ENCODE measurements around the gene ZDHHC5.

ZDHHC5 gene

DNA sequence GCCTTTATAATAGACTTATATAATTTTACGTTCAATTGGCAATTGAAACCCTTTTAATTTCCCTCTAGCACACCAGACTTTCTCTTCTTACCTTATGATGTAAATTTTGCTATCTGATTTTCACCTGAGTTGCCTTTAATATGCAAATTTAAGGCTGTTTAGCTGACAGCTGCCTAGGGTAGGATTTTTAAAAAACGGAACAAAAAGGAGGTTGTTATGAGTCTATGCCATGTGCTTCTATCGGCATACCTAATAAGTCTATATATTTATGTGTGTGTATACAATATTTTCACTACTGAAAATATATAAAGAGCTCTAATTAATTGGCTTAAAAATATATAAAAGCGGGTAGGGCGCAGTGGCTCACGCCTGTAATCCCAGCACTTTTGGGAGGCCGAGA is 61.6 kb downstream of the ZDHHC5 start:
- DNase-seq (ENCODE audit: low spot score), result no peak

DNA sequence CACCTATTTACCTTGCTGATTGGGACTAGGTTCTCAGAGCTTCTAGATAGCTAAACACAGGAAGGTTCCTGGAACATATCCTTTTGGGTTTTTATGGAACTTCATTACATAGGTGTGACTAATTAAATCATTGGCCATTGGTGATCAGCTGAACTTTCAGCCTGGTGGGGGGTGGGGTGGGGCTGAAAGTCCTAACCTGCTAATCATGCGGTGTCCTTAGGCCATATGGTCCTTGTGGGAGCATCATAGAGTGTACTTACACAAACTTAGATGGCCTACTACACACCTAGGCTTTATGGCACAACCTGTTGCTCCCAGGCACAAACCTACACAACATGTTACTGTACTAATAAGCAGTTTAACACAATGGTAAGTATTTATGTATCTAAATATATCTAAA is 64.7 kb downstream of the ZDHHC5 start:
- no peak for DNase-seq (ENCODE audit: low spot score)

DNA sequence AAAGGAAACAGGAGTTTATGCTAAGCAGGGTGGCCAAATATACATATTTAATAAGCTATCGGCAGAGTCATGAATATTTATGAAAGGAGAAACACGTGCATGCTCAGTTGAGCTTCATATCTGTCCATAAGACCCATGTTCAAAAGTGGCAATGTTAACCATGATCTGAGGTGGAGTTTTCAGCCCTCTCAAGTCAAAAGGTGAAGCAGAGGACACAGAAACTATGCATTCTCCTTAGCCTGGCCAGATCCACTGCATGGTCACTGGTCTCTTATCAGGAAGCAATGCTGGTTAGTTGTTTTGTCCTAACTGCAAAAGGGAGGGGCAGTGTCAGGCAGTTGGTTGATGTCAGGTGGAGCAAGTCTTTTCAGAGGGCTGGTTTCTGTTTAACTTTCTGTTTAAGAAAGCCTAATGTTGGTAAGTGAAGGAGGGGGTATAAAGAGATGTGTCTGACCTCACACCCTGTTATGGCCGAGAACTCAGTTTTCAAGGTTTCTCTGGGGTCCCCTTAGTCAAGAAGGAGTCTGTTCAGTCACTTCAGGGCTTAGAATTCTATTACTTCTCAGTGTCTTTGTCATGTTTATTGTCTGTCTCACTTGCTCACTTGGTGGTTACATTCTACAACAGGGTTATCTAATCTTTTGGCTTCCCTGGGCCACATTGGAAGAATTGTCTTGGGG is 67.8 kb downstream of the ZDHHC5 start:
- DNase-seq (ENCODE audit: low spot score), result no peak

DNA sequence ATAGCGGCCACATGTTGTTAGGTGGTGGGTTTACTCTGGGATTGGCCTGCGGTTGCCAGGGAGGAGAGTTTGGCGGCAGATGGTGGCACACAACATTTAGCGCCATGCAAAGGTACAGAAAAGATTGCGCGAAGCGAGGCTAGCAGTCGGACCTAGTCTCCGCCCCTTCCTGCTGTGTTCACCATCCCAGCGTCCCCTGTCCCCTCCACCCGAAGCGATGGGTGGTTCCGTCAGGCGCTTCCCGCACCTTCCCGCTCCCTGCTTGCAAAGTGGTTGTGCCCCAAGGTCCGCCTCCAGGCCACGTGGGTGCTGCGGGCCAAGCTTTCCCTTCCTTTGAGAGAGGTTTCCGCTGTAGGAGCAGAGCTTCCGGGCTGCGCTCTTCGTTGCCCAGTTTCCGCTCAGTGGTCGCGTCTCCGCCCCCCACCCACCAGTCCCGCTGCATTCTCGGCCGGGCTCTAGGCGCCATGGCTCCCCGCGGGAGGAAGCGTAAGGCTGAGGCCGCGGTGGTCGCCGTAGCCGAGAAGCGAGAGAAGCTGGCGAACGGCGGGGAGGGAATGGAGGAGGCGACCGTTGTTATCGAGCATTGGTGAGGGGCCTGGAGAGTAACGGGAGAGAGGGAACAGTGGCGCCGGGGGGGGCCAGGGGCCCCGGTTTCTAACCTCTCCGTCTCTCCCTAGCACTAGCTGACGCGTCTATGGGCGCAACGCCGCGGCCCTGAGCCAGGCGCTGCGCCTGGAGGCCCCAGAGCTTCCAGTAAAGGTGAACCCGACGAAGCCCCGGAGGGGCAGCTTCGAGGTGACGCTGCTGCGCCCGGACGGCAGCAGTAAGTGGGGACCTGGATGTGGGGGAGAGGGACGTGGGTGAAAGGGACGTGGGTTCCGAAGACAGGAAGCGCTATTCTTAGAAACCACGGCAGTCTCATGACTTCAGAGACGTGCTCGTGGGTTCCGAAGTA is 73.5 kb downstream of the ZDHHC5 start, which contains the start of gene SELENOH:
TSS of gene SELENOH (plus strand) at position 360 of the 955 bp plus-strand sequence. CDS start at position 465, 105 bp downstream.
- peak; percentile 98 for DNase-seq (ENCODE audit: low spot score)

DNA sequence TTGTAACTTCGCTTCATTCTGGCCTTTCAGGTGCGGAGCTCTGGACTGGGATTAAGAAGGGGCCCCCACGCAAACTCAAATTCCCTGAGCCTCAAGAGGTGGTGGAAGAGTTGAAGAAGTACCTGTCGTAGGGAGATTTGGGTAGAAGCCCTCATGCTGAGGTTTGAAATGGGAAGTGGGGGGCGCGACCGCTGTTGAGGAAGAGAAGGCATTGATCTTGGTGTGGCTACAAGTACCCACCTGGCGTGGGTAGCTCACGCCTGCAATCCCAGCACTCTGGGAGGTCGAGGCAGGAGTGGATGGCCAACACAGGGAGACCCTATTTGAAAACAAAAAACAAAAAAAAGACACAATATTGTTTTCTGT is 74.2 kb downstream of the ZDHHC5 start:
- no peak for DNase-seq (ENCODE audit: low spot score)

DNA sequence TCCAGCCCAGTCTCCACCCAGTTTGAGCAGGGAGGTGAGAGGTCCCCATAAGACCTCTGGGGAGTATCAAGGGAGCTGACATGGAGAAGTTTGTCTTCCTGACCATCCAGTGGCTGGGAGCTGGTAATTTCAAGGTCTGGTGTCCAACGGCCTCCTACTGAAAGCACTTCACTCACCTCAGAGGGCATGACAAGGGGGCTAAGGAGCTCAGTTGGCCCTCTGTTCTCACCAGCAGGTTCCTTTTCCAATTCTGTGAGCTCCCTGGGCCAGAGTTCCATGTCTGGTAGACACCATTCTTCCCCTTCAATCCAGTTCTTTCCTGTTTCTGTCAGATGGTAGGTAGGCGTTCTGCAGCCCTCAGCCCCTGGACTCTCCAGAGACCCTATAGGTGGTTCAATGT is 76.4 kb downstream of the ZDHHC5 start:
- no peak for DNase-seq (ENCODE audit: low spot score)

DNA sequence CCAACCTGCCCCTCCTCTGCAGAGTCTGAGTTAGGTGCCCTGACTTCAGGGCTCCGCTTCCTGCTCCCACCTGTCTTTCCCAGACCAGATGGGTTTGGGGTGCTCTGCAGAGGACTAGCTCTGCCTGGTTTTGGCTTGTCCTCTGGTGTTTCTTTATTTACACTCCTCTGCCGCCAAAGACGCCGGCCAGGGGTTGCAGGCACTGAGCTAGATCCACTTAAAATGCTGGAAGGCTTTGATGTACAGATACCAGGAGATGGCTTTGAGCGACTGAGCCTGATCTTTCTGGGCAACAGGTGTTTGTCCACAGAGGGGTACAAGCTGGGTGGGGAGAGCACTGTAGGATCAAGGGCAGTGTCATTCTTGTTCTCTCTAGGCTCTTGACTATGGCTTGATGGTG is 77.3 kb downstream of the ZDHHC5 start:
- no peak for DNase-seq (ENCODE audit: low spot score)

DNA sequence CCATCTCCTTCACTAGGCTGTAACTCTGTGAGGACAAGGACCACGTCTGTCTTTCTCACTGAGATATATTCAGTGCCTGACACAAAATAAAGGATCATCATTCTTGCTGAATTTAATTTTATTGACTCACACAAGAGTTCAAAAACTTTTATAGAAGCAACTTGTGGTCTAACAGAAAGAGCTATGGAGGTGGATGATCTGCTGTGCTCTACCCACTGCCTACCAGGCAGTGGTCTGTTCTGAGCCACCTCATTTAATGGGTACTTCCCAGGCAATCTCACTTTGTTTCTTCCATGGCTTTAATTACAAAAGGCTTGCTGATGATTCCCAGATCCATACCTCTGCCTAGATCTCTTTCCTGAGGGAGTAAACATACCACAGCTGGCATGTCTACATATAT is 79.0 kb downstream of the ZDHHC5 start:
- no peak for DNase-seq (ENCODE audit: low spot score)
